Measurements from ENCODE around the gene KREMEN2.
"Not testable (repeated sequence)": the region's sequence is repeated elsewhere in the genome, so short reads cannot be mapped to it uniquely, and the experiment has no call there.

Gene KREMEN2

DNA sequence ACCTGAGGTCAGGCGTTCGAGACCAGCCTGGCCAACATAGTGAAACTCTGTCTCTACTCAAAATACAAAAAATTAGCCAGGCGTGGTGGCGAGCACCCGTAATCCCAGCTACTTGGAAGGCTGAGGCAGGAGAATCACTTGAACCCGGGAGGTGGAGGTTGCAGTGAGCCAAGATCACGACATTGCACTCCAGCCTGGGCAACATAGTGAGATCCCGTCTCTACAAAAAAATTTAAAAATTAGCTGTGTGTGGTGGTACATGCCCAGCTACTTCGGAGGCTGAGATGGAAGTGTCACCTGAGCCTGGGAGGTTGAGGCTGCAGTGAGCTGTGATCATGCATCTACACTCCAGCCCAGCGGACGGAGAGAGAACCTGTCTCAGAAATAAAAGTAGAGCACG lies 20.4 kb upstream of the KREMEN2 start:
- DNase-seq: not testable (repeated sequence)

- no peak for DNase-seq
These were observed 17.4 kb upstream of the KREMEN2 start for GRCh38 chr16:2946649-2947048.

DNA sequence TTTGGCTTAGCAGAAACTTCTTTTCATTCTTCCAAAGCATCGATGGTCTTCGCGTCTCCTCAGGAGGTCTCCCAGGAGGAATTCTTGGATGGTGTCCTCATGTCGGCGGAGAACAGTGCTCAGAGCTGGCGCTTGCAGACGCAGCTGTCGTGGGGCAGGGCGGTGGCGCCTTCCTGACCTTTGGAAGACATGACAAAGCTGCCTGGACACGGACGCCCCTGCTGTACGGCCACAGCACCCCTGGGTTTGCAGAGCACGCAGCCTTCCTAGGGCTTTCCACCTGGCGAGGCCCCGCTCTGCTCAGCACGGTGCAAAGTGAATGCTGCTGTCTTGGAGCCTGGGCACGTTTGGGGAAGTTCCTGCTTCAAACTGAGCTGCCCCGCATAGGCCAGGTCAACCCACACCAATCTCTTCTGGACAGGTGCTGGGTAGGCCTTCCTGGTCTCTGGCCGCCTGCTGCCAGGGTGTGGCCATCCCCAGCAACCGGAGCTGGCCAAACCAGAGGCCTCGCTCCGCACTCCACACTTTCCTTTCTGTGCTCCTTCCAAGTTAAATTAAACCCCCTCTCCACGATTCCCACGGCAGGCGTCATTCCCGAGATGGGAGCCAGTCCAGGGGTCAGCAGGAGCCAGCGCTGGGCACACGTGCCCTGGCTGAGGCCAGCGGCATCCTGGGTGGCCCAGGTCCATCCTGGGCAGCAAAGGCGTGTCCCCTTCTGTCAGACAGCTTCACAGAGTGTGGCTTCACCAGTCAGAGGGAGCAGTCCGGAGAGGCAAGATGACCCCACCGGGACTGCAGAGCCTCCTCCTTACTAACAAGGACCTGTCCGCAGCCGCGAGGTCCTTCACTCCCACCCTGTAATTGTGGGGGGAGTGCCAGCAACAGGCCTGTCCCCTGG lies 15.0 kb upstream of the KREMEN2 start:
- DNase-seq: no peak

DNA sequence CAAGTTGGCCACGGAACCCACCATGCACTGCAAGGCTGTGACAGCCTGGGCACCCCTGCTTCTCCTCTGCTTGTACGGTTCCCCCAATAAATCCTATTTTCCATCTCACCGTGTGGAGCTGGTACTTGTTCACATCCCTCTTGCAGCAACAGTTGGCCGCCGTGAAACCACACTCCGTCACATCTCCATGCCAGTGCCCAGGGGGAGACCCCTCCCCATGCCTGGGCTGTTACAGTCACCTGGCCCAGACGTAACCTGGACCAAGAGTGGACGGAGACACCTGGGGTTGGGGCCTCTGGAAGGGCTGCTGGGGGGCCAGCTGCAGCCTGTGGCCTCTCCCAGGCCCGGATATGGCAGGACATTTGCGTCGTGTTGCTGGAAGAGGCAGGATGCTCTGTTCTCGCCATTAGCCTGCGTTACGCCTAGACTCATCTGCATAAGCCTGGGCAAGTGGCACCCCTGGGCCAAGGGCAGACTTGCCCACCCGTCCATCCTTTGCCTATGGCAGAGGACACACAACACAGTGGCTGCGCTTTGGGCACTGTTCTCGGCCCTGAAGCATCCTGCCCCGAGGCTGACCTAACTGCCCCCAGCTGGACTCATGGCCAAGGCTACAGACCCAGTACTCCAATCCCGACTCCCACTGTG lies 14.2 kb upstream of the KREMEN2 start:
- DNase-seq: no peak

- DNase-seq: no peak
These were observed 13.7 kb upstream of the KREMEN2 start for GRCh38 chr16:2950353-2950724.

DNA sequence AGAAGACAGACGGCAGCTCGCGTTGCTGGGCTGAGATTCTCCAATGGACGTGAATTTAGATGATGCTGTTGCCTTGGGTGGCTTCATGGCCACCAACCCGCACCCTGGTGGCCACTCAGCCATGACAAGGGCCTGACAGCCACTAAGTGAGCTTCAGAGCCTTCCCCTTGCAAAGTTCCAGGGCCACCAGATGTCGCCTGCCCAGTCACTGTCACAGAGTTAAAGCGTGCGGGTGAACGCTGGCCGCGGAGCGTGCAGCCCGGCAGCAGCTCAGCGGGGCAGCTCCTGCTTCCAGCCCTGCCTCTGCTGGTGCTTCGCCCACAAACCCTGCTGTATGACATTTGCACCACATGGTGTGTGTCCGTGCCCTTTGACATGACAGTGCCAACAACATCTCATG lies 13.3 kb upstream of the KREMEN2 start:
- no peak for DNase-seq

GRCh38 chr16:2952679-2953078 lies 11.4 kb upstream of the KREMEN2 start:
- DNase-seq: no peak

DNA sequence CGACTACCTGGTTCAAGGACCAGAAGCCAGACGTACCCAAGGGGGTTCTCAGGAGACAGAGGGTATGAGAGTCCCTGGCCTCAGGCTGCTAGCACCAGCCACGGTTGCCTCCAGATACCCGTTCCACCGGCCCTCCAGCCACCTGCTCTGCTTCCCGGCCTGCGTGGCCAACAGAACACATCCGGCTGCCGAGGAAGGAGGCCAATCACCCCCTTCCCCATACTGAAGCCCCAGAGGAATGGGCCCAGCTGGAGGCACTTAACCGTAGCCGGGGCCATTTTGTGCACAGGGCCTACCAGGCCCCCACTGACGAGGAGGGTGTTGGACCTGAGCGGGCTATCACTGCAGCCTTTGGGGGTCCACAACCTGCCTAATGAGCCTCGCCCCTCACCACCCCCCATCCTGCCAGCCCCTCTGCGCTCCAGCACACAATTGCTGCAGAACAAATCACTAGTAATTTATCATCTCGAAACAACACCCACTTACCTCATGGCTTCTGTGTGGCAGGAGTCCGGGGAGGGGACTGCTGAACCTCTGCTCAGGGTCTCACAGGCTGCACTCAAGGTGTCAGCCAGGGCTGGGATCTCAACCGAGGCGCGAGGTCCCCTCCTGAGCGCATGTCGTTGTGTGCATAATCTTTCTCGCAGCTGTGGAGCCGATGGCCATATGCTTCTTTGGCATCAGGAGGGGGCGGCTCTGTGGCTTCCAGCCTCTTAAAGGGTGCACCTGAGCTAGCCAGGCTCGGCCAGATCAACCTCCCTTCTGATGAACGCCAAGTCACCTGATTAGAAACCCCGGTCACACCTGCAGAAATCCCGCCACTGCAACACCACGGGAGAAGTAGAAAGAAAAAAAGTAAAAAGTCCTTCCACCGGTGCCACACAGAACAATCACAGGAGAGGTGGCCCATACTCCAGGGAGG lies 10.1 kb upstream of the KREMEN2 start:
- DNase-seq: no peak

DNA sequence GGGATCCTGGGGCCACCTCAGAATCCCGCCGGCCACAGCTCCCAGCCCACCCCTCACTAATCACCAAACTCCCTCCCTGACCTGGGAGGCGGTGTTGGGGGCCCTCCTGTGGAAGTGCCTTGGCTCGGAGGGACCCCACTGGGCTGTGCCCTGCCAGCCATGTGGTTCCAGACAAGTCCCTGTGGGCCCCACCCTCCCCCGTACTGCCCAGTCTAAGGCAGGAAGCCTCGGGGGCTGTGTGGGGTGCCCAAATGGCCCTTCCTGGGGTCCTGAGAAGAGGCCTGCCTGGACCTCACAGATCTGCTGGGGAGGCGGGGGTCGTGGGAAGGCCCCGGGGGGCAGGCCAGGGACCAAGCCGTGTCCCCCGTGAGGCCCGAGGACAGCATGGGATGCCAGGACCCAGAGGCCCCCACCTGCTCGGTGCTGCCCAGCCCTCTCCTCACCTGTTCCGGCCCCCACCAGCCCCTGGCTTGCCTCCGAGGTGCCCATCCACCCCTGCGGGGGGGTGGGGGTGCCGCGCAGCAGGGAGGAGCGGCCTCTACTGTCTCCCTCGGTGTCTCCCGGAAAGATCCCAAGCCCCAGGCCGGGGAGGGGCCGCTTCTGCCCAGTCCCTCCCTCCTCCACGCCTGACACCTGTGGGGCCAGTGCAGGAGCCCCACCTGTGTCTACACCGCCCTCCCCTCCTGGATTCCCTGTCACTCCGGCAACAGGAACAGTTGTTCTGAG lies 9.3 kb upstream of the KREMEN2 start:
- no peak for DNase-seq

GRCh38 chr16:2955438-2955778 lies 8.7 kb upstream of the KREMEN2 start:
- DNase-seq: no peak

GRCh38 chr16:2955779-2956578 lies 8.1 kb upstream of the KREMEN2 start:
- DNase-seq: no peak

- DNase-seq: no peak
These were observed 7.5 kb upstream of the KREMEN2 start for GRCh38 chr16:2956579-2956956.

DNA sequence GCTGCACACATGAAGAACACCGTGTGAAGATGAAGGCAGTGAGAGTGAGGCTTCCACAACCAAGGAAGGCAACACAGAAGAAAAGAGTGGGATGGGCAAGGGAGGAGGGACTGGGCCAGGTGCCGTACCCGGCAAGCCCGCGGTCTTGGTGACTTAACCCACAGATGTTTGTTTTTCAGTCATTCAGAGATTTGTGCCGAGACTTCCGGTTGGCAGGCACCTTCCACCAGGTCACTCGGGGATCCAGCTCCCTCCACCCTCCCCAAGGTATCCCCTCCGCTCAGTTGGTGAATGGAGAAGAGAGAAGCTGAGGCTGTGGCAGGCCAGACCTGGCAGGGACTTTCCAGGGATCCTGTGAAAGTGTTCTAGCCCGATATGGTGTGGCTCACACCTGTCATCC lies 4.9 kb upstream of the KREMEN2 start:
- no peak for DNase-seq

DNA sequence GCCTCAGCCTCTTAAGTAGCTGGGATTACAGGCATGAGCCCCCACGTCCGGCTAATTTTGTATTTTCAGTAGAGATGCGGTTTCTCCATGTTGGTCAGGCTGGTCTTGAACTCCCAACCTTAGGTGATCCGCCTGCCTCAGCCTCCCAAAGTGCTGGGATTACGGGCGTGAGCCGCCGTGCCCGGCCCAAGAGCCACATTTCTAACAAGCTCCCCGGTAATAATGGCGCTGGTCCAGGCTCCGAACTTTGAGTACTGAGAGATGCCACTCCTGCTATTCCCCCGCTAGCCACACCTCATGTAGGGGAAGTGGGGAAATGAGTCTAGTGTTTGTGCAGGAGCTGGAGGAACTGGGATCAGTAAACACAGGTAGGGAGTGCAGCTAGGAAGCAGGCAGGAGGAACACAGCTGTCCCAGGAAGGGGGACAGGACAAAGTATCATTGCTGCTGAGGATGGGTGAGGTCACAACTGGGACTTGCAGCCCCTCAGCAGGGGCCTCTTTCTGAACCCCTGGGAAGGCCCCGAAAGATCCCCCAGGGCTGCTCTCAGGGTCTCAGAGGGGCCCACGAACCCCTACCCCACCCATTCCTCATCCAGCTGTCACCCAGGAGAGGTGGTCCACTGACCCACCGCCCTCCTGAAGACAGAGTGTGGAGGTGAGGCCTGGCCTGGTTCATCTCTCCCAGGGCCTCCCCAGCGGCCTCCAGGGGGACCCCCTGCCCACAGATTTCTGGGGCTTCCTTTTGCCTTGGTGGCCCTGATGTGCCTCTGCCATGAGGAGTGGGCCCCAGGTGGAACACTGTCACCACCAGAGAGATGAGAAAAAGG lies 3.7 kb upstream of the KREMEN2 start:
- DNase-seq: no peak

DNA sequence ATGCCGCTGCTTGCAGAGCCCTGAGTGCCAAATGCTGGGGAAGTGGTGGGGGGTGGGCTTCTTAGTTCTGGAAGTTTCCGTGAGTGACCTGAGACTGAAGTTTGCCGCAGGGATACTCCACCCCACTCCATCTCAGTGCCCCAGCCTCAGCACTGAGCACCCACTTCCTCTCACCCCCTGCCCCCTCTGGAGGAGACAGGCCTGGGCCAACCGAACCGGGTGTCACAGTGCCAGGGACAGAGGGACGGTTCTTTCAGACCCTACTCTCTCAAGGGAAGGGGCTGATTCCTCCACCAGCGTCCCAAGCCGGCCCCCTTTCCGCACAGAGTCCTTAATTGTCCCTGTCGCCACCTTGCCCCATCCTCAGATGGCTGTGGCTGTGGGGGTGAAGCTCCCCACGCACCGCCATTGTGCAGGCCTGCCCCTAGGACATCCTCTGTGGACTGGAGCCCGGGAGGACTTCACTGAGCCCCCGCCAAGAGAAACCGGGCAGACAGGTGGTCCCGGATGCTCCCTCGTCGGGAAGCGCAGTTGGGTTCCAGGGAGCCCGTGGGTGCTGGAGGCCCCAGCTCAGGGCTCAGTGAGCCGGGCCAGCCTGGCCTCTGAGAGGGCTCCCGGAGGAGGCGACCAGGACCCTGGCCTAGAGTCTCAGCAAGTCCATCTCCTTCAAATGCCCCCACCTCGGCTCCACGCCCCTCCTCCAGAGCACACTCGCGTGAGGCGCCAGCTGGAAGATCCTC lies 1.6 kb upstream of the KREMEN2 start:
- DNase-seq: no peak

GRCh38 chr16:2963074-2963722 lies 877 bp upstream of the KREMEN2 start:
- DNase-seq: no peak

DNA sequence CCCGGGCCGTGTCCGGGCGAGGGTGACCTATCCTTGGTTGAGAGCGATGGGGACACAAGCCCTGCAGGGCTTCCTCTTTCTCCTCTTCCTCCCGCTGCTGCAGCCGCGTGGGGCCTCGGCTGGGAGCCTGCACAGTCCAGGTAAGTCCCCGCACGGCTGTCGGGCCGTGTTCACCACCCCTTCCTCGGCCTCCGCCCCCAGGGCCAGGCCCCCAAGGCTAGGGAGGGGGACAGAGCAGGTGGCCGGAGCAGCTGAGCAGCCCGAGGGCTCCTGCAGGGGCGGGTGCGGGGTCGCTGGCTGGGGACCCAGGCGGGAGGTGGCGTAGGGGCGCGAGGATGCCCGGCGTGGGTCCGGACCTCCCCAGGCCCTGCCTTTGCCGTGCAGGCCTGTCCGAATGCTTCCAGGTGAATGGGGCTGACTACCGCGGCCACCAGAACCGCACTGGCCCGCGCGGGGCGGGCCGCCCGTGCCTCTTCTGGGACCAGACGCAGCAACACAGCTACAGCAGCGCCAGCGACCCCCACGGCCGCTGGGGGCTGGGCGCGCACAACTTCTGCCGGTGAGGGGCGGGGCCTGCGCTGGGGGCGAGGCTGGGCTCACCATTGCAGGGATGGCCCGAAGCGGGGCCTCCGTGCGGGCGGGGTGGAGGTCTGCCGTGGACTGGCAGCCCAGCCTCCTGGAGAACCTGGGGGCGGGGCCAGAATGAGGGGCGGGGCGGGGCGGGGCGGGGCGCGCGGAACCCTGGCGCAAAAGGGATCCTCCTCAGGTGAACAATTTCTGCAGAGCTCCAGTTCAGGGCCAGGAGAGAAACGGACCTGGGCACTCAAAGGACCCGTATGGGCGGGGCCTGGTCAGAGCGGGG lies 631 bp downstream of the KREMEN2 start:
- DNase-seq: peak; percentile 82

DNA sequence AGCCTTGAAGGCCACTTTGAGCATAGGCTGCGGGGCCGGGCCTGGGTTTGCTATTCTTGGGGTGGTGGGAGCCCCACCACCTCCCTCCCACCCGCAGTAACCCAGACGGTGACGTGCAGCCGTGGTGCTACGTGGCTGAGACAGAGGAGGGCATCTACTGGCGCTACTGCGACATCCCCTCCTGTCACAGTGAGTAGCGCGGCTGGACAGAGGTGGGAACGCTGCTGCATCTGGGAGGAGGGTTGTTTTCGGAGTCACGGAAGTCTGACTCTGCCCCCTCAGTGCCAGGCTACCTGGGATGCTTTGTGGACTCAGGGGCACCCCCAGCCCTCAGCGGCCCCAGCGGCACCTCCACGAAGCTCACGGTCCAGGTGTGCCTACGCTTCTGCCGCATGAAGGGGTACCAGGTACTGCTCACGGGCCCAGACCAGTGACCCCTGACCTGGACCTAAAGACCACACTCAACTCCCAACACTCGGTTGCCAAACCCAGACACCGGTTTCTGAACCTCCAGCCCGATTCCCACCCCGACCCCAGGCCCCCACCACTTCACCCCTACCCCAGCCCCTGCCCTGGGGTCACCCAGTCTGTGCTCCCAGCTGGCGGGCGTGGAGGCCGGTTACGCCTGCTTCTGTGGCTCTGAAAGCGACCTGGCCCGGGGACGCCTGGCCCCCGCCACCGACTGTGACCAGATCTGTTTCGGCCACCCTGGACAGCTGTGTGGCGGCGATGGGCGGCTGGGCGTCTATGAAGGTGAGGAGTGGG lies 2.1 kb downstream of the KREMEN2 start:
- DNase-seq: no peak

Measured in activated CD8-positive, alpha-beta memory T cell treated with anti-CD3 and anti-CD28 coated beads for 24 hours (primary cell).